ENCODE measurements around the gene ADAD2. TPM values are rescaled to one million over a fixed set of nuclear protein-coding genes. Genes with fewer than 3 reads are reported as not detected.

ADAD2 gene
- total RNA-seq, 1 experiment from 2014 or later, result not detected

GRCh38 chr16:84220851-84221250 lies 29.9 kb downstream of the ADAD2 start:
- DNase-seq (ENCODE audit: low read depth), result no peak

GRCh38 chr16:84223456-84223855 lies 32.5 kb downstream of the ADAD2 start:
- DNase-seq (ENCODE audit: low read depth), result no peak

- no peak for DNase-seq (ENCODE audit: low read depth)
Observed at GRCh38 chr16:84224554-84224953, 33.6 kb downstream of the ADAD2 start.

GRCh38 chr16:84225126-84225525 lies 34.2 kb downstream of the ADAD2 start:
- DNase-seq (ENCODE audit: low read depth), result no peak

GRCh38 chr16:84225571-84225970 lies 34.6 kb downstream of the ADAD2 start:
- no peak for DNase-seq (ENCODE audit: low read depth)

- DNase-seq (ENCODE audit: low read depth), result no peak
Observed at GRCh38 chr16:84226026-84226425, 35.1 kb downstream of the ADAD2 start.

GRCh38 chr16:84227548-84227947 lies 36.6 kb downstream of the ADAD2 start:
- no peak for DNase-seq (ENCODE audit: low read depth)

GRCh38 chr16:84228256-84228838 lies 37.4 kb downstream of the ADAD2 start:
- peak; percentile 89 for DNase-seq (ENCODE audit: low read depth)

- DNase-seq (ENCODE audit: low read depth), result no peak
Observed at GRCh38 chr16:84229471-84229870, 38.5 kb downstream of the ADAD2 start.

GRCh38 chr16:84232060-84232459 lies 41.1 kb downstream of the ADAD2 start:
- DNase-seq (ENCODE audit: low read depth), result no peak

- DNase-seq (ENCODE audit: low read depth), result no peak
Observed at GRCh38 chr16:84232969-84233368, 42.0 kb downstream of the ADAD2 start.

GRCh38 chr16:84233748-84234147 lies 42.8 kb downstream of the ADAD2 start:
- no peak for DNase-seq (ENCODE audit: low read depth)

GRCh38 chr16:84234321-84235241 lies 43.6 kb downstream of the ADAD2 start:
- DNase-seq (ENCODE audit: low read depth), result no peak

GRCh38 chr16:84236671-84237070 lies 45.7 kb downstream of the ADAD2 start:
- DNase-seq (ENCODE audit: low read depth), result no peak

- no peak for DNase-seq (ENCODE audit: low read depth)
Observed at GRCh38 chr16:84237994-84238750, 47.2 kb downstream of the ADAD2 start.

GRCh38 chr16:84239141-84239769 lies 48.3 kb downstream of the ADAD2 start:
- DNase-seq (ENCODE audit: low read depth), result no peak

GRCh38 chr16:84239909-84240308 lies 49.0 kb downstream of the ADAD2 start, which contains the start of gene KCNG4:
Gene KCNG4 (minus strand): TSS chr16:84240012. CDS start chr16:84237485, 2,527 bp downstream.
- DNase-seq (ENCODE audit: low read depth), result no peak

GRCh38 chr16:84240455-84240854 lies 49.5 kb downstream of the ADAD2 start:
- DNase-seq (ENCODE audit: low read depth), result no peak

- no peak for DNase-seq (ENCODE audit: low read depth)
Observed at GRCh38 chr16:84241778-84242177, 50.8 kb downstream of the ADAD2 start.

GRCh38 chr16:84242839-84243238 lies 51.9 kb downstream of the ADAD2 start:
- DNase-seq (ENCODE audit: low read depth), result no peak

GRCh38 chr16:84243732-84244131 lies 52.8 kb downstream of the ADAD2 start:
- DNase-seq (ENCODE audit: low read depth), result no peak
